ENCODE data around the gene TUBB1.

The TUBB1 gene

GRCh38 chr20:58993332-58994248 is 25.6 kb upstream of the TUBB1 start:
- peaks cover 74% of the 10 kb centered on the region for H3K36me3 ChIP-seq (ENCODE audit: insufficient read depth, low read length)
- no peak overlapping the region for H3K4me3 ChIP-seq
- H3K9ac ChIP-seq (ENCODE audit: insufficient read length), result no peak overlapping the region
- no peak for TF ChIP-seq FOXP2 (optimal IDR thresholded peaks at IDR 0.05; ENCODE audit: control extremely low read depth, extremely low read length, insufficient read depth)
- H3K9me3 ChIP-seq (ENCODE audit: low read depth, low read length), result no peaks in the 10 kb centered on the region
- DNase-seq (ENCODE audit: low read depth, low spot score), result no peak
- no peak overlapping the region for H3K27ac ChIP-seq

GRCh38 chr20:58994390-58995159 is 24.7 kb upstream of the TUBB1 start:
- Histone ChIP-seq H3K4me3 (no peak overlapping the region), H3K36me3 (ENCODE audit: insufficient read depth, low read length) (peaks cover 64% of the 10 kb centered on the region), H3K27ac (no peak overlapping the region), H3K9ac (ENCODE audit: insufficient read length) (no peak overlapping the region), H3K9me3 (ENCODE audit: low read depth, low read length) (no peaks in the 10 kb centered on the region)
- TF ChIP-seq FOXP2 (optimal IDR thresholded peaks at IDR 0.05; ENCODE audit: control extremely low read depth, extremely low read length, insufficient read depth), result no peak
- no peak for TF ChIP-seq POLR2AphosphoS5 (IDR thresholded peaks at IDR 0.05; ENCODE audit: borderline replicate concordance, low read depth, low read length)
- no peak for TF ChIP-seq EZH2 (IDR thresholded peaks at IDR 0.05)
- DNase-seq (ENCODE audit: low read depth, low spot score), result no peak

GRCh38 chr20:58995461-58996225 is 23.6 kb upstream of the TUBB1 start:
- DNase-seq (ENCODE audit: low read depth, low spot score), result no peak
- no peaks in the 10 kb centered on the region for H3K9me3 ChIP-seq (ENCODE audit: low read depth, low read length)
- H3K36me3 ChIP-seq (ENCODE audit: insufficient read depth, low read length), result peaks cover 53% of the 10 kb centered on the region
- H3K27ac ChIP-seq, result no peak overlapping the region
- TF ChIP-seq EZH2 (IDR thresholded peaks at IDR 0.05), result no peak
- TF ChIP-seq POLR2AphosphoS5 (IDR thresholded peaks at IDR 0.05; ENCODE audit: borderline replicate concordance, low read depth, low read length), result no peak
- no peak for TF ChIP-seq FOXP2 (optimal IDR thresholded peaks at IDR 0.05; ENCODE audit: control extremely low read depth, extremely low read length, insufficient read depth)
- H3K9ac ChIP-seq (ENCODE audit: insufficient read length), result no peak overlapping the region
- no peak overlapping the region for H3K4me3 ChIP-seq

- no peak overlapping the region for H3K9ac ChIP-seq (ENCODE audit: insufficient read length)
- peaks cover 48% of the 10 kb centered on the region for H3K36me3 ChIP-seq (ENCODE audit: insufficient read depth, low read length)
- no peaks in the 10 kb centered on the region for H3K9me3 ChIP-seq (ENCODE audit: low read depth, low read length)
- TF ChIP-seq EZH2 (IDR thresholded peaks at IDR 0.05) (no peak), FOXP2 (optimal IDR thresholded peaks at IDR 0.05; ENCODE audit: control extremely low read depth, extremely low read length, insufficient read depth) (no peak), POLR2AphosphoS5 (IDR thresholded peaks at IDR 0.05; ENCODE audit: borderline replicate concordance, low read depth, low read length) (no peak)
- no peak overlapping the region for H3K27ac ChIP-seq
- no peak for DNase-seq (ENCODE audit: low read depth, low spot score)
- no peak overlapping the region for H3K4me3 ChIP-seq
Observed at GRCh38 chr20:58996226-58996611, 23.0 kb upstream of the TUBB1 start.

- Histone ChIP-seq H3K9ac (ENCODE audit: insufficient read length) (no peak overlapping the region), H3K4me3 (no peak overlapping the region), H3K9me3 (ENCODE audit: low read depth, low read length) (no peaks in the 10 kb centered on the region), H3K36me3 (ENCODE audit: insufficient read depth, low read length) (peaks cover 37% of the 10 kb centered on the region), H3K27ac (no peak overlapping the region)
- TF ChIP-seq POLR2AphosphoS5 (IDR thresholded peaks at IDR 0.05; ENCODE audit: borderline replicate concordance, low read depth, low read length), result no peak
- DNase-seq (ENCODE audit: low read depth, low spot score), result no peak
Observed at GRCh38 chr20:58997141-58997770, 22.0 kb upstream of the TUBB1 start.

- DNase-seq (ENCODE audit: low read depth, low spot score), result no peak
- H3K27ac ChIP-seq, result no peak overlapping the region
- no peak for TF ChIP-seq FOXP2 (optimal IDR thresholded peaks at IDR 0.05; ENCODE audit: control extremely low read depth, extremely low read length, insufficient read depth)
- no peak for TF ChIP-seq POLR2AphosphoS5 (IDR thresholded peaks at IDR 0.05; ENCODE audit: borderline replicate concordance, low read depth, low read length)
- TF ChIP-seq EZH2 (IDR thresholded peaks at IDR 0.05), result no peak
- H3K4me3 ChIP-seq, result no peak overlapping the region
- H3K9me3 ChIP-seq (ENCODE audit: low read depth, low read length), result no peaks in the 10 kb centered on the region
- H3K36me3 ChIP-seq (ENCODE audit: insufficient read depth, low read length), result peaks cover 23% of the 10 kb centered on the region
- H3K9ac ChIP-seq (ENCODE audit: insufficient read length), result no peak overlapping the region
Observed at GRCh38 chr20:58998656-58999055, 20.6 kb upstream of the TUBB1 start.

GRCh38 chr20:59000326-59000725 is 18.9 kb upstream of the TUBB1 start:
- Histone ChIP-seq H3K27ac (no peak overlapping the region), H3K36me3 (ENCODE audit: insufficient read depth, low read length) (peaks cover 8% of the 10 kb centered on the region; the same call in 1 of the 2 replicates), H3K9me3 (ENCODE audit: low read depth, low read length) (no peaks in the 10 kb centered on the region), H3K9ac (ENCODE audit: insufficient read length) (no peak overlapping the region), H3K4me3 (no peak overlapping the region)
- TF ChIP-seq EZH2 (IDR thresholded peaks at IDR 0.05), result no peak
- TF ChIP-seq FOXP2 (optimal IDR thresholded peaks at IDR 0.05; ENCODE audit: control extremely low read depth, extremely low read length, insufficient read depth), result no peak
- TF ChIP-seq POLR2AphosphoS5 (IDR thresholded peaks at IDR 0.05; ENCODE audit: borderline replicate concordance, low read depth, low read length), result no peak
- DNase-seq (ENCODE audit: low read depth, low spot score), result no peak

- 0 out of 2 replicates have a peak, but pooled peaks cover under 1% of the 10 kb centered on the region for H3K36me3 ChIP-seq (ENCODE audit: insufficient read depth, low read length)
- H3K9me3 ChIP-seq (ENCODE audit: low read depth, low read length), result no peaks in the 10 kb centered on the region
- no peak overlapping the region for H3K9ac ChIP-seq (ENCODE audit: insufficient read length)
- DNase-seq (ENCODE audit: low read depth, low spot score), result no peak
- TF ChIP-seq POLR2AphosphoS5 (IDR thresholded peaks at IDR 0.05; ENCODE audit: borderline replicate concordance, low read depth, low read length) (no peak), EZH2 (IDR thresholded peaks at IDR 0.05) (no peak), FOXP2 (optimal IDR thresholded peaks at IDR 0.05; ENCODE audit: control extremely low read depth, extremely low read length, insufficient read depth) (no peak)
- no peak overlapping the region for H3K27ac ChIP-seq
- H3K4me3 ChIP-seq, result no peak overlapping the region
Observed at GRCh38 chr20:59001068-59001448, 18.2 kb upstream of the TUBB1 start.
